GM18868 (cell line): ENCODE results near the gene MT3.
"Not testable (repeated sequence)": the region's sequence is repeated elsewhere in the genome, so short reads cannot be mapped to it uniquely, and the experiment has no call there.

Source experiments
- ATAC-seq: cut with Tn5 transposase; IDR thresholded peaks from one replicate; pipeline ENCODE4 v1.9.1; 2021; ENCODE audit warnings: mild to moderate bottlenecking, moderate library complexity; ENCODE audit not compliant: unreplicated experiment

The MT3 gene

GRCh38 chr16:56608876-56609462 is 19.6 kb downstream of the MT3 start:
- ATAC-seq = no peak

- ATAC-seq = peak; percentile 51
Measured at GRCh38 chr16:56609463-56609921, 20.2 kb downstream of the MT3 start.

GRCh38 chr16:56610017-56610608 is 20.8 kb downstream of the MT3 start:
- peak; percentile 30 for ATAC-seq

GRCh38 chr16:56610609-56611111 is 21.3 kb downstream of the MT3 start:
- no peak for ATAC-seq

GRCh38 chr16:56611281-56611833 is 22.0 kb downstream of the MT3 start:
- ATAC-seq = no peak

- ATAC-seq = no peak
Measured at GRCh38 chr16:56613706-56614105, 24.4 kb downstream of the MT3 start.

- peak; percentile 60 for ATAC-seq
Measured at GRCh38 chr16:56614549-56614991, 25.2 kb downstream of the MT3 start.

GRCh38 chr16:56615353-56615752 is 26.0 kb downstream of the MT3 start:
- no peak for ATAC-seq

GRCh38 chr16:56616608-56617211 is 27.4 kb downstream of the MT3 start:
- no peak for ATAC-seq

GRCh38 chr16:56617212-56618085 is 28.1 kb downstream of the MT3 start:
- ATAC-seq = peak; percentile 44

GRCh38 chr16:56618138-56618537 is 28.8 kb downstream of the MT3 start:
- no peak for ATAC-seq

GRCh38 chr16:56620339-56620897 is 31.1 kb downstream of the MT3 start:
- ATAC-seq = no peak

- ATAC-seq = not testable (repeated sequence)
Measured at GRCh38 chr16:56621665-56622445, 32.5 kb downstream of the MT3 start.

GRCh38 chr16:56623184-56623583 is 33.9 kb downstream of the MT3 start:
- not testable (repeated sequence) for ATAC-seq

GRCh38 chr16:56623637-56624036 is 34.3 kb downstream of the MT3 start:
- no peak for ATAC-seq

- ATAC-seq = no peak
Measured at GRCh38 chr16:56625140-56625942, 36.0 kb downstream of the MT3 start, which contains the start of gene MT1E. TSS of gene MT1E (plus strand) at chr16:56625781. CDS start at chr16:56625852, 71 bp downstream.

GRCh38 chr16:56625943-56626654 is 36.8 kb downstream of the MT3 start:
- ATAC-seq = no peak

- no peak for ATAC-seq
Measured at GRCh38 chr16:56626685-56627084, 37.4 kb downstream of the MT3 start.
